Measurements from ENCODE around the gene DOCK2.

DOCK2 gene

GRCh38 chr5:169801324-169801777, 164.3 kb downstream of the DOCK2 start:
- no peak for TF ChIP-seq CTCF (IDR thresholded peaks at IDR 0.05; ENCODE audit: low read length, missing control alignments)

GRCh38 chr5:169801781-169802180, 164.7 kb downstream of the DOCK2 start:
- no peak overlapping the region for H3K4me3 ChIP-seq (replicated peaks; ENCODE audit: low read depth, low read length)
- peak; percentile 25 for DNase-seq (ENCODE audit: low read depth)
- no peak for TF ChIP-seq CTCF (IDR thresholded peaks at IDR 0.05; ENCODE audit: low read length, missing control alignments)

More at GRCh38 chr5:169801324-169801777, 164.3 kb downstream of the DOCK2 start:
- no peak overlapping the region for H3K4me3 ChIP-seq (replicated peaks; ENCODE audit: low read depth, low read length)
- peak; percentile 72 for DNase-seq (ENCODE audit: low read depth)

GRCh38 chr5:169803077-169803981, 166.3 kb downstream of the DOCK2 start:
- peak overlapping the region; percentile 17 for H3K4me3 ChIP-seq (replicated peaks; ENCODE audit: low read depth, low read length)
- peak; percentile 99 for DNase-seq (ENCODE audit: low read depth)
- no peak for TF ChIP-seq CTCF (IDR thresholded peaks at IDR 0.05; ENCODE audit: low read length, missing control alignments)

GRCh38 chr5:169804861-169805260, 167.8 kb downstream of the DOCK2 start:
- peak; percentile 42 for DNase-seq (ENCODE audit: low read depth)
- no peak for TF ChIP-seq CTCF (IDR thresholded peaks at IDR 0.05; ENCODE audit: low read length, missing control alignments)
- H3K4me3 ChIP-seq (replicated peaks; ENCODE audit: low read depth, low read length): no peak overlapping the region

- peak; percentile 53 for DNase-seq (ENCODE audit: low read depth)
- TF ChIP-seq CTCF (IDR thresholded peaks at IDR 0.05; ENCODE audit: low read length, missing control alignments): no peak
- no peak overlapping the region for H3K4me3 ChIP-seq (replicated peaks; ENCODE audit: low read depth, low read length)
Measured at GRCh38 chr5:169805527-169805934, 168.5 kb downstream of the DOCK2 start.

- DNase-seq (ENCODE audit: low read depth): no peak
- no peak overlapping the region for H3K4me3 ChIP-seq (replicated peaks; ENCODE audit: low read depth, low read length)
- no peak for TF ChIP-seq CTCF (IDR thresholded peaks at IDR 0.05; ENCODE audit: low read length, missing control alignments)
Measured at GRCh38 chr5:169805937-169806700, 169.0 kb downstream of the DOCK2 start.
